Eye (tissue), 1 donor: Measurements from ENCODE around the gene FGB.

Source experiments
- DNase-seq: peaks from one replicate; pipeline ENCODE4 v3.0.0-alpha.2; 2015

The FGB gene

GRCh38 chr4:154597798-154598774 is 35.3 kb downstream of the FGB start:
- no peak for DNase-seq

GRCh38 chr4:154602404-154603020 is 39.7 kb downstream of the FGB start:
- no peak for DNase-seq

GRCh38 chr4:154603033-154603943 is 40.5 kb downstream of the FGB start:
- DNase-seq: no peak

GRCh38 chr4:154604696-154605200 is 41.9 kb downstream of the FGB start:
- DNase-seq: no peak

- DNase-seq: no peak
Observed at GRCh38 chr4:154606728-154607723, 44.2 kb downstream of the FGB start.

- no peak for DNase-seq
Observed at GRCh38 chr4:154608361-154609252, 45.8 kb downstream of the FGB start.

- no peak for DNase-seq
Observed at GRCh38 chr4:154609532-154609931, 46.7 kb downstream of the FGB start.

- DNase-seq: no peak
Observed at GRCh38 chr4:154610582-154610981, 47.8 kb downstream of the FGB start.

GRCh38 chr4:154611833-154612232 is 49.0 kb downstream of the FGB start:
- no peak for DNase-seq

- no peak for DNase-seq
Observed at GRCh38 chr4:154612472-154613414, 49.9 kb downstream of the FGB start, which contains the start of gene FGG. Gene FGG, minus strand, starts transcription at chr4:154612656. Its CDS starts 47 bp downstream, at chr4:154612609.

- no peak for DNase-seq
Observed at GRCh38 chr4:154614306-154614705, 51.5 kb downstream of the FGB start.

GRCh38 chr4:154615211-154615610 is 52.4 kb downstream of the FGB start:
- no peak for DNase-seq

- no peak for DNase-seq
Observed at GRCh38 chr4:154616287-154616686, 53.5 kb downstream of the FGB start.

GRCh38 chr4:154616731-154617130 is 53.9 kb downstream of the FGB start:
- DNase-seq: no peak

GRCh38 chr4:154617820-154618317 is 55.1 kb downstream of the FGB start:
- no peak for DNase-seq

- DNase-seq: peak; percentile 79
Observed at GRCh38 chr4:154618708-154619315, 56.0 kb downstream of the FGB start.

- no peak for DNase-seq
Observed at GRCh38 chr4:154620111-154620510, 57.3 kb downstream of the FGB start.
